Fibroblast of peridontal ligament (primary cell): ENCODE data around the gene LRFN3.
A peak's percentile ranks its signal among the peaks of the same experiment; 100 is the strongest.
"Not testable (repeated sequence)": the region's sequence is repeated elsewhere in the genome, so short reads cannot be mapped to it uniquely, and the experiment has no call there.

Experiments used
- DNase-seq: peaks from one replicate; pipeline ENCODE4 v3.0.0-alpha.2; 2010; ENCODE audit errors: extremely low read depth

LRFN3 gene

GRCh38 chr19:35935911-35936737, at the start of gene LRFN3:
Gene LRFN3, plus strand, starts transcription at chr19:35936374. Its CDS starts 3,052 bp downstream, at chr19:35939426.
- peak; percentile 50 for DNase-seq

- no peak for DNase-seq
Observed at GRCh38 chr19:35887197-35887596, 49.0 kb upstream of the LRFN3 start.

- no peak for DNase-seq
Observed at GRCh38 chr19:35888398-35888797, 47.8 kb upstream of the LRFN3 start.

- DNase-seq = no peak
Observed at GRCh38 chr19:35889370-35890112, 46.6 kb upstream of the LRFN3 start.

GRCh38 chr19:35890113-35890650, 46.0 kb upstream of the LRFN3 start:
- no peak for DNase-seq

GRCh38 chr19:35891819-35892218, 44.4 kb upstream of the LRFN3 start:
- not testable (repeated sequence) for DNase-seq

- no peak for DNase-seq
Observed at GRCh38 chr19:35894342-35894741, 41.8 kb upstream of the LRFN3 start.

- no peak for DNase-seq
Observed at GRCh38 chr19:35895911-35896642, 40.1 kb upstream of the LRFN3 start.

- no peak for DNase-seq
Observed at GRCh38 chr19:35896643-35897040, 39.5 kb upstream of the LRFN3 start.

- DNase-seq = no peak
Observed at GRCh38 chr19:35897706-35898451, 38.3 kb upstream of the LRFN3 start.

- no peak for DNase-seq
Observed at GRCh38 chr19:35898499-35898809, 37.7 kb upstream of the LRFN3 start.

GRCh38 chr19:35899547-35900214, 36.5 kb upstream of the LRFN3 start:
- peak; percentile 66 for DNase-seq

GRCh38 chr19:35901055-35901644, 35.0 kb upstream of the LRFN3 start:
- DNase-seq = peak; percentile 69

- DNase-seq = peak; percentile 24
Observed at GRCh38 chr19:35901854-35902661, 34.1 kb upstream of the LRFN3 start, which contains the start of gene HCST. Gene HCST, plus strand, starts transcription at chr19:35902529. Its CDS starts 65 bp downstream, at chr19:35902594.

GRCh38 chr19:35902870-35903475, 33.2 kb upstream of the LRFN3 start:
- DNase-seq = no peak

- peak; percentile 38 for DNase-seq
Observed at GRCh38 chr19:35903550-35904179, 32.5 kb upstream of the LRFN3 start.

- no peak for DNase-seq
Observed at GRCh38 chr19:35904311-35905068, 31.7 kb upstream of the LRFN3 start.

GRCh38 chr19:35905178-35905727, 30.9 kb upstream of the LRFN3 start:
- DNase-seq = no peak
